ENCODE measurements around the gene PTPN7.

- no peak for TF ChIP-seq CHD2 (IDR thresholded peaks at IDR 0.05; ENCODE audit: low read length, partially characterized antibody)
- TF ChIP-seq RAD21 (IDR thresholded peaks at IDR 0.05; ENCODE audit: low read length): no peak
- no peak for TF ChIP-seq TEAD4 (IDR thresholded peaks at IDR 0.05; ENCODE audit: borderline replicate concordance, insufficient read depth)
- TF ChIP-seq MAX (IDR thresholded peaks at IDR 0.05; ENCODE audit: low read depth): no peak
- TF ChIP-seq, protein P1, sequence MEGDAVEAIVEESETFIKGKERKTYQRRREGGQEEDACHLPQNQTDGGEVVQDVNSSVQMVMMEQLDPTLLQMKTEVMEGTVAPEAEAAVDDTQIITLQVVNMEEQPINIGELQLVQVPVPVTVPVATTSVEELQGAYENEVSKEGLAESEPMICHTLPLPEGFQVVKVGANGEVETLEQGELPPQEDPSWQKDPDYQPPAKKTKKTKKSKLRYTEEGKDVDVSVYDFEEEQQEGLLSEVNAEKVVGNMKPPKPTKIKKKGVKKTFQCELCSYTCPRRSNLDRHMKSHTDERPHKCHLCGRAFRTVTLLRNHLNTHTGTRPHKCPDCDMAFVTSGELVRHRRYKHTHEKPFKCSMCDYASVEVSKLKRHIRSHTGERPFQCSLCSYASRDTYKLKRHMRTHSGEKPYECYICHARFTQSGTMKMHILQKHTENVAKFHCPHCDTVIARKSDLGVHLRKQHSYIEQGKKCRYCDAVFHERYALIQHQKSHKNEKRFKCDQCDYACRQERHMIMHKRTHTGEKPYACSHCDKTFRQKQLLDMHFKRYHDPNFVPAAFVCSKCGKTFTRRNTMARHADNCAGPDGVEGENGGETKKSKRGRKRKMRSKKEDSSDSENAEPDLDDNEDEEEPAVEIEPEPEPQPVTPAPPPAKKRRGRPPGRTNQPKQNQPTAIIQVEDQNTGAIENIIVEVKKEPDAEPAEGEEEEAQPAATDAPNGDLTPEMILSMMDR (IDR thresholded peaks at IDR 0.05): no peak
- no peak for TF ChIP-seq MEF2A (IDR thresholded peaks at IDR 0.05; ENCODE audit: borderline replicate concordance, low read depth)
Measured at GRCh38 chr1:202130297-202130721, 30.1 kb downstream of the PTPN7 start.
